SKM-1 treated with dmso at 0.1 percent for 144 hours (cell line): ENCODE data around the gene VIT.
"Not testable (repeated sequence)": the region's sequence is repeated elsewhere in the genome, so short reads cannot be mapped to it uniquely, and the experiment has no call there.

Source experiments
- DNase-seq: peaks from one replicate; lab custom pipeline; 2025; ENCODE audit not compliant: unreplicated experiment; lab: John Stamatoyannopoulos, UW

The VIT gene

DNA sequence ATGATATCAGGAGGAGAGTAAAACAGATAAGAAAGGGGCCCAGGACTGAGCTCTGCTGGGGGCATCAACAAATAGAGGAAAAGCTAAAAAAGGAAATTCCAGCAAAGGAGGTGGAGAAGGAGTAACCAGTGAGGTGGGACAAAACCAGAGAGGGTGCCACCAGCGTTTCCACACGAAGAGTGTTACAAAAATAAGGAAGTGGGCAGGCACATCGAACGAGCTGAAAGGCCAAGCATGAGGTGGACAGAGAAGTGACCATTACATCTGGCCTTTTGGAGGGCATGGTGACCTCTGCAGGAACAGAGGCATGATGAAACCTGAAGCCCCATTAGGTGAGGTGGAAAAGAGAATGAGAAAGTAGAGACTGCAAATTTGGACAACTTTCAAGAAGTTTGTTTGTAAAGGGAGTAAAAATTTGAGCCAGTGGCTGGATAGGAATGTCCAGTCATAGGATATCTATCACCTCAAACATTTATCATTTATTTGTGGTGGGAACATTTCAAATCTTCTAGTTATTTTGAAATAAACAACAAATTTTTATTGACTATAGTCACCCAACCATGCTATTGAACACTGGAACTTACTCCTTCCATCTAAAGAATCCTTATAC is 18.4 kb upstream of the VIT start:
- DNase-seq = peak; percentile 24

DNA sequence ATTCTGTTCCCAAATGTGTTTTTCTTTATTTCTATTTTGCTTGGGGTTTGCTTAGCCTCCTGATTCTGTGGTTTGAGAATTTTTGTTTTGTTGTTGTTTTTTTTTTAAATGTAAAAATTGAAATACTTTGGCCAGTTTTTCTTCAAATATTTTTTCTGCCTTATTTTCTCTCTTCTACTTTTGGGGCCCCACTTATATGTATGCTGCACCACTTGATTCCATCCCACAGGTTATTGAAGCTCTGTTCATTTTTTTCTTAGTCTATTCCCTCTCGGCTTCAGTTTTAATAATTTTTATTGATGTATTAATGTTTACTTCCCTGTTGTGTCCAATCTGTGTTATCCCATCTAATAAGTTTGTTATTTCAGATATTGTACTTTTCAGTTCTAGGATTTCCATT is 17.7 kb upstream of the VIT start:
- no peak for DNase-seq

- DNase-seq = no peak
These were observed 16.5 kb upstream of the VIT start for GRCh38 chr2:36680012-36680411.

- DNase-seq = no peak
These were observed 13.9 kb upstream of the VIT start for GRCh38 chr2:36682562-36682961.

- no peak for DNase-seq
These were observed 13.5 kb upstream of the VIT start for GRCh38 chr2:36683002-36683401.

- not testable (repeated sequence) for DNase-seq
These were observed 8.2 kb upstream of the VIT start for GRCh38 chr2:36688291-36688690.

GRCh38 chr2:36689013-36689412 is 7.5 kb upstream of the VIT start:
- DNase-seq = not testable (repeated sequence)

- no peak for DNase-seq
These were observed 4.4 kb upstream of the VIT start for GRCh38 chr2:36692121-36692520.

- no peak for DNase-seq
These were observed 2.7 kb upstream of the VIT start for GRCh38 chr2:36693825-36694224.

GRCh38 chr2:36695746-36696415 is 626 bp upstream of the VIT start:
- no peak for DNase-seq

GRCh38 chr2:36697424-36698066 is 1.0 kb downstream of the VIT start:
- no peak for DNase-seq

GRCh38 chr2:36698993-36699392 is 2.5 kb downstream of the VIT start:
- peak; percentile 98 for DNase-seq

DNA sequence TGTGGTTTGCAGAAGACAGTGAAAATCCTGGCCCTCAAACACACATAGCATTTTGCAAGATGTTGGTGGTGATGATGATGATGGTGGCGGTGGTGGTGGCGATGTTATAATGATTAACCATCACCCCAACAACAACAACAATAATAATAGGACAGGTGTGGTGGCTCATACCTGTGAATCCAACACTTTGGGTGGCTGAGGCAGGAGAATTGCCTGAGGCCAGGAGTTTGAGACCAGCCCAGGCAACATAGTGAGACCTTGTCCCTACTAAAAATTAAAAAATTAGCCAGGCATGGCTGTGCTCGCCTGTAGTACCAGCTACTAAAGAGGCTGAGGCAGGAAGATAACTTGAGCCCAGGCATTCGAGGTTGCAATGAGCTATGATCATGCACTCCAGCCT is 3.8 kb downstream of the VIT start:
- DNase-seq = no peak

DNA sequence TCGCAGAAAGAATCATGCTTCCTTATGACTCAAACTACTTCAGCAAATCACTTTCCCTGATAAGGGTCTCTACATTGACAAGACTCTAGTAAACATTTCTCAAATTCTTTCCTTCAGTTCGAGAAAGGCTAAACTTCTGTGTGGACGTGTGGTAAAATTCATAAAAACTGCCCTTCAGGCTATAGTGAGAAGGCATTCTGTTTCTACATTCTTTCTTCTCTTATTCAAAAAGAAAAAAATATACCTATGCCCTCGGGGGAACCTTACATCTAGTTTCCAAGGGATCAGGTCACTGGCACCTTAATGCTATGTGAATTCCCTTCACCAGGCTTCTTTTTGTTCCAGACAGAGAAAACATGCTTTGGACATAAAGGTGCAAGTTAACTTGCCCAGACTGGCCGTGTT is 4.9 kb downstream of the VIT start:
- no peak for DNase-seq

GRCh38 chr2:36701918-36702317 is 5.4 kb downstream of the VIT start:
- no peak for DNase-seq

DNA sequence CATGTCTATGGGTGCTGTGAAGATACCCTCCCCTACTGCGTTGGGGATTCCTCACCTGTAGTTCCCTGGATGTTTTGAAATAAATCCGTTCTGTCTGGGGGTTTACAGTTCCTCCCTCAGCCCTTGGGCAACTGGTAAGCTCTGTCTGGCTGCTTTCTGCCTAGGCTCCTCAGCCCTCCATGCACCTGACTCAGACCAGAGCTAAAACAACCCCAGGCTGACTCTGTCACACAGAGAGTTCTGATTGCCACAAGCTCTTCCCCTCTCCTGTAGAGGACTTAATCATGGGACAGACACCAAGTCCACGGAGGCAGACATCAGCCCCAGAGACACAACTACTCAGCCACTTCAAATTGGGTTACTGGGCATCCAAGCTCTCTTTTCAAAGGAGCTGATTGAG is 6.3 kb downstream of the VIT start:
- DNase-seq = no peak

DNA sequence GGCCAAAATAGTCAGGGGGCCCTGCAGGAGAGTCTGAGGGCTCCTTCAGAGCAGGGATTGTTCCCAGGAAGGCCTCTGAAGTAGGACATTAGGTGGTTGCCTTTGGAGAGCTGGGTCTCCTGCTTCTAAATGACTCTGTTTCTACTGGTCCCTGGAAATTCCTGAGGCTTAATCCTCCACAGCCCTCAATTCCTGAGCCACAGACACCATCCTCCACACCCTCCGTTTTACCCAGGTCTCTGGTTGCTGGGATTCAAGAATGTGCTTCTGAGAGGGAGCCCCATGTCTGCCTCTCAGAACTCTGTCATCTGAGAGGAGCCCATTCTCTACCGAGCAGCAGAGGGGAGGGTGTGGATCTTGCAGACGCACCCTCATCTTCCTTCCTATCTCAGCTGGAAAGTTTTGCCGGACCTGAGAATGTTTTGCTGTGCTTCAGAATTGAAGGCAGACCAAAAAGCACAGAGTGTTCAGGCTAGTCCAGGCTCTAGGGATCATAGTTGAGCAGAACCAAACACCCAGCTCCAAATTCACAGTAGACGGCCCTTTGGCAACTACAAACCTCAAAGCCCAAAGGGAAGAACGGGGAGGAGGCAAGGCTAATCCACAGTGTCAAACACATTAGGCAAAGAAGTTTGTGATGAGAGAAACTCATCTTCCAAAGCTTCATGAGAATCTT is 8.1 kb downstream of the VIT start:
- no peak for DNase-seq

DNA sequence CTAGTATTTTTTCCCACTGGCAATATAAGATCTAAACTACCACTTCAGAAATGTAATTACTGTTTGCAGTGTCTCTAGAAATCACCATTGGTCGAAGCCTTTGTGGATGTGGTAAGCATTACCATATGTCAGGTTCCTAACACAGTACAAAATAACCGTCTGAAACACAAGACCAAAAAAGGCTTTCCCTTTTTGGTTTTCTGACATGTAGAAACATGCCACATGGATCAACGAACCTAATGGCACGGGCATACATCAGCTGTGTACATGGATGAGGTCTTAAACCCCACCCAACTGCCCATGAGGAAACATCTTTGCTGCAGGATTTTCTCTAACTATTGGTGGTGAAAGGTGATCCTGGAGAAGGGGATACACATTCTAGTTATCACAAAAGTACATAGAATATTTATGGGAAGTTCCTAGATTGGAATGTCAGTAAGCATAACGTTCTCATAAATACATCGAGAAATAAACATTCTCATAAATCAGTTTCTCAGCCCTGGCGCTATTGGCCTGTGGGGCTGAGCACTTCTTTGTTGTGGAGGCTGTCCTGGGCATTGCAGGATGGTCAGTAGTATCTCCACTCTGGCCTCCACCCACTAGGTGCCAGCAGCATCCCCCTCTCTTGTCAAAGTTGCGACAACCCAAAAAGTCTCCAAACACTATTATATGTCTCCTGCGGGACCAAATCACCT is 9.0 kb downstream of the VIT start:
- no peak for DNase-seq

DNA sequence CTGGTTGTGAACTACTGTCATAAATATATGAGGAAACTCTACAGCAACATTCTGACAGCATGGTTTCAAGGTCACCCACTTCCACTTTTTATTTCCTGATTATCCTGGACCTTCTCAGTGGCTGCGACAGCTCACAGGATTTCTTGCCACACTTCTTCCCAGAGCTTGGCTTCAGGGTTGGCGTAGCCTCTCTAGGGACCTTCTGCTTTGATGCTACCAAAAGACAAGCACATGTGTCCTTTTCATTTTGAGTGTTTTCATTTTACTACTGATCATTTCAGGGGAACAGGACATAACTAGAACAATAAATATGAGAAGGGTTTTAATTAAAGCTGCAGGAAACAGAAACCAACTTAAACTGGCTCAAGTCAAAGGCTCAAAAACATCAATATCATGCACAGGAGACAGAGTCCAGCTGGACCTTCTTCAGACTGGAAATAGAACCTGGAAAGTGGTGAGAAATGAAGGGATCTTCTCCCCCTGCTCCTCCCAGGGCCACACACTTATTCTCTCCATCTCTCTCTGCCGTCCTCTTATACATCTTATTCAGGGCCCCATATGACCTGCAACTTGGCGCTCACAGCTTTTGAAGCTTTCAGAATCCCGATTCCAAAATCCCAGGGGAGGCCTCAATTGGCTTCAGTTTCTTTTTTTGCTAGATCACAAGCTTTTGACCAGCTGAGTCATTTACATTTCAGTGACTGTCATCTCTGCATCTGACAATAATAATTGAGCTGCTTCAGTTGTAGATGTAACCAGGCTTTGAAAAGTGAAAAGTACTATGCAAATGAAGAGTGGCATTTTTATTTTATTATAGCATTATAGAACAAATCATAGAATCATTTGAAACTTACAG is 9.7 kb downstream of the VIT start:
- peak; percentile 50 for DNase-seq

DNA sequence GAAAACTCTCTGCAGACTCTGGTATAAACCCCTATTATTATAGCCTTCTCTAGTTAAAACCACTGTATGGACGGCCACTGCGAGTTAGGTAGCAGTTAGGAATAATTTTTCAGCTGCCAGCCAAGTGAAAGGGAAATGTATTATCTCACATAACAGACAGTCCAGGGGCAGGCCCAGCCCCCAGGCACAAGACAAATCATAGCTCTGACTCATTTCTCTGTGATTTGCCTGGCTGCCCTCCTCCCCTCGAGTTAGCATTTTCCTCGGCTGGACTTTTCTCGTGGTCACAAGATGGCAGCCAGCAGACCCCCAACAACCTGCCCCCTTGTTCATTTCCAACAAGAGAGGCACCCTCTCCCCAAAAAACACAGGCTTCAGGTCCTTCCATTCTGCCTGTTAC is 10.5 kb downstream of the VIT start:
- no peak for DNase-seq
